CD4-positive, alpha-beta T cell treated with Interleukin-6 for 4 hours (primary cell): Measurements from ENCODE around the gene TMEM126A.
"Not testable (repeated sequence)": the region's sequence is repeated elsewhere in the genome, so short reads cannot be mapped to it uniquely, and the experiment has no call there.

Experiments
- DNase-seq: peaks from one replicate; pipeline ENCODE4 v3.0.0-alpha.2; 2020; ENCODE audit warnings: mixed read lengths

TMEM126A gene

GRCh38 chr11:85647604-85648299 lies at the start of gene TMEM126A:
TSS of gene TMEM126A (plus strand) at chr11:85647967. CDS start at chr11:85650256, 2,289 bp downstream.
- DNase-seq, result peak; percentile 92

GRCh38 chr11:85599083-85599482 lies 48.7 kb upstream of the TMEM126A start:
- DNase-seq, result no peak

GRCh38 chr11:85602526-85603213 lies 45.1 kb upstream of the TMEM126A start:
- DNase-seq, result no peak

GRCh38 chr11:85603220-85603619 lies 44.5 kb upstream of the TMEM126A start:
- DNase-seq, result no peak

- DNase-seq, result not testable (repeated sequence)
Measured at GRCh38 chr11:85606237-85606636, 41.5 kb upstream of the TMEM126A start.

GRCh38 chr11:85608621-85609020 lies 39.1 kb upstream of the TMEM126A start:
- not testable (repeated sequence) for DNase-seq

- DNase-seq, result not testable (repeated sequence)
Measured at GRCh38 chr11:85609286-85609685, 38.5 kb upstream of the TMEM126A start.

GRCh38 chr11:85611643-85612042 lies 36.1 kb upstream of the TMEM126A start:
- DNase-seq, result not testable (repeated sequence)

- no peak for DNase-seq
Measured at GRCh38 chr11:85619499-85619898, 28.3 kb upstream of the TMEM126A start.

- DNase-seq, result no peak
Measured at GRCh38 chr11:85620256-85620655, 27.5 kb upstream of the TMEM126A start.

GRCh38 chr11:85626496-85626895 lies 21.3 kb upstream of the TMEM126A start:
- no peak for DNase-seq

- DNase-seq, result peak; percentile 9
Measured at GRCh38 chr11:85627332-85627997, 20.3 kb upstream of the TMEM126A start, which contains the start of gene DLG2. TSS of gene DLG2 (minus strand) at chr11:85627344.

- DNase-seq, result peak; percentile 97
Measured at GRCh38 chr11:85627998-85628770, 19.6 kb upstream of the TMEM126A start, which contains the start of gene TMEM126B. TSS of gene TMEM126B (plus strand) at chr11:85628593. CDS start at chr11:85628608, 15 bp downstream.

GRCh38 chr11:85628771-85629341 lies 18.9 kb upstream of the TMEM126A start:
- DNase-seq, result no peak

GRCh38 chr11:85634747-85635146 lies 13.0 kb upstream of the TMEM126A start:
- no peak for DNase-seq

GRCh38 chr11:85643191-85643614 lies 4.6 kb upstream of the TMEM126A start:
- DNase-seq, result no peak

GRCh38 chr11:85647078-85647477 lies 689 bp upstream of the TMEM126A start:
- no peak for DNase-seq

- no peak for DNase-seq
Measured at GRCh38 chr11:85651118-85651517, 3.4 kb downstream of the TMEM126A start.

GRCh38 chr11:85652786-85653447 lies 5.2 kb downstream of the TMEM126A start:
- DNase-seq, result no peak

GRCh38 chr11:85654343-85654742 lies 6.6 kb downstream of the TMEM126A start:
- DNase-seq, result not testable (repeated sequence)

GRCh38 chr11:85656777-85657176 lies 9.0 kb downstream of the TMEM126A start:
- DNase-seq, result no peak

GRCh38 chr11:85658180-85658579 lies 10.4 kb downstream of the TMEM126A start:
- DNase-seq, result no peak
